GM03348 (cell line): ENCODE data around the gene PLXNA4.

Experiments used
- DNase-seq: peaks from one replicate; pipeline ENCODE4 v3.0.0; 2012; ENCODE audit warnings: low spot score

PLXNA4 gene

GRCh38 chr7:132351954-132352499, 224.2 kb downstream of the PLXNA4 start:
- DNase-seq: peak; percentile 54

- DNase-seq: no peak
Measured at GRCh38 chr7:132350741-132351140, 225.5 kb downstream of the PLXNA4 start.

DNA sequence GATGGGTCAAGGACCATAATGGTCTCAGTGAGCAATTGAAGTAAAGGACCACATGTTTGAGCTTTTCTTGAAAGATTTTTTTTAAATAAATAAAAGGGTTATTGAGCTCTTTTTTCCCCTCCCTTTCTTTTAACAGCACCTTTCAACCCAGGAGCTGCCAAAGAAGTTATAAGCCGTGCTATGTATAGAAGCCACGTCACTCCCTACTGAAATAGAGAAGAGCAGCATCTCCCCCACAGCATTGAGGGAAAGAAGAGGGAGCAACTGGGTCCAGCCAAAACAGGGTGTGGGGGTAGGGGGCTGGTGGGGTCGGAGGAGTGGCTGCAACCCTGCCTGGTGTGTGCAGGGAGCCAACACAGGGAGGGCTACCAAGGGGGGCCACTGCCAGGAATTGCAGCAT, 227.2 kb downstream of the PLXNA4 start:
- DNase-seq: no peak

DNA sequence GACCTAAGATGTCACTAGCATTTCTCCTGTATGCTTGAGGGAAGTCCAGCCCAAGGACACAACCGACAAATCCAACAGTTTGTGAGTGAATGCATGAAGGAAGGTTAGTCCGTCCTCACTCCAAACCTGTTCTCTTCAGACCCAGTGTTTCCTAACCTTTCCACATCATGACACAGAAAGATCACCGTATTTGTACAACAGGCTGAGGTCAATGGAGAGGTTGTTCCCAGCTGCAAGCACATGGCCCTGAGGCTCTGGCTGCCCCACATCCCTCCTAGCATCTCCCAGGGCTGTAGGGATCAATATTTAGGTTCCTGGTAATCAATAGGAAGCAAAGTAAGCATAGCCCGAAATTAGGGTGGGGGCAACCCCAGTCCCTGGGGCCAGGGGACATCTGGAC, 227.9 kb downstream of the PLXNA4 start:
- DNase-seq: no peak

GRCh38 chr7:132347858-132348257, 228.4 kb downstream of the PLXNA4 start:
- DNase-seq: no peak

DNA sequence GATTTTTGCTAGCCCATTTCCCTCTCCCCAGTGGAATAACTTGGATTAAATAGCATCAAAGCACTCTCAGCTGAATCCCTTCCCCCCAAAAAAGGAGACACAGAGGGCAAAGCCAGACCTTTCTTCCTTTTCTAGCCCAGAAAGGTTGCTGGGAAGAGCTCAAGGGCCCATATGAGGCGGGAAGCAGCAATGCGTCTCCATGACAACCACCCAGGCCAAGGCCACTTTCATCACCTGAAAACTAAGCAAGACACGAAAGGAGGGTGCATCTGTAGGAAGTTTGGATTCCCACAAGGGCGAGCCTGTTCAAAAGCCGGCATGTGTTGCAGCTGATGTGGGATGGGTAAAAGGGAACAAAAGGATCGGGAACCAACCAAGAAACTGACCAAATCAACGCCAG, 229.1 kb downstream of the PLXNA4 start:
- no peak for DNase-seq

DNA sequence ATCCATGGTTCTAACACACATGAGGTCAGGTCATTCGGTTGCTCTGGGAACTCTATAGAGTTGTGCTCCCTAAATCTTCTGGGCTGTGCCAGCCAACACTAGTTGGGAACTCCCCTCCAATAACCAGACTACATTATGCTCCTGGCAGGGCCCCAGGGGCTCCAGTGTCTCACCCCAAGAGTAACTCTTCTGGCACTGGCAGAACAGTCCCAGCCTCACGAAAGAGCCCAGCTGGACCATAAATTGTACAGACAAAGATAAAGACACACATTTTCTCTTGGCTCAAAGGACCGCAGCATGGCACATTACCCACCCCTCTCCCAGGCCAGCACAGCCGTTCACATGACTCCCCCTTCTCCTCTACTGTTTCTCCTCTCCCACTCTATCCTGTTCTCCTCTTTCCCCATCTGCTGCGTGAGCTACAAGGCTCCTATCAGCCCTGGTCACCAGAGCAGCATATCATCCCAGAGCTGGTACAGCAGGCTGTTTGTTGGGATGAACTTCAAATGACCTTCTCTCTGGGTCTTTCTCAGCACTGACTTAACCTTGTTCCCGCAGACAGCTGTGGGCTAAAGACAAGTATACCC, 230.6 kb downstream of the PLXNA4 start:
- no peak for DNase-seq

GRCh38 chr7:132345030-132345429, 231.2 kb downstream of the PLXNA4 start:
- no peak for DNase-seq

DNA sequence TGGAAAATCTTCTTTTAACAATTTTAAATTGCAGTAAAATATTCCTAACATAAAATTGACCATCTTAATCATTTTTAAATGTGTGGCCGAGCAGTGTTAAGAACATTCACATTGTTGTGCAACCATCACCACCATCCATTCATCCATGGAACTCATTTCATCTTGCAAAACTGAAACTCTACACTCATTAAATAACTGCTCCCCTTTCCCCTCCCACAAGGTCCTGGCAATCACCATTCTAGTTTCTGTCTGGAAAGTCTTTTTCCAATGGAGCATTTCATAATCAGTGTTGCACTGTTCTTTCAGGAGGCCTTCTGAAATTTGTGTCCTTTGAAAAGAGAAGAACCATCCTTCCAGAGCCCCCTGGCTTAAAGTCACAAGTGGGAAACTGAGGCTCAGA, 233.1 kb downstream of the PLXNA4 start:
- DNase-seq: peak; percentile 53

GRCh38 chr7:132337450-132338080, 238.7 kb downstream of the PLXNA4 start:
- DNase-seq: no peak

GRCh38 chr7:132336797-132337196, 239.5 kb downstream of the PLXNA4 start:
- no peak for DNase-seq

DNA sequence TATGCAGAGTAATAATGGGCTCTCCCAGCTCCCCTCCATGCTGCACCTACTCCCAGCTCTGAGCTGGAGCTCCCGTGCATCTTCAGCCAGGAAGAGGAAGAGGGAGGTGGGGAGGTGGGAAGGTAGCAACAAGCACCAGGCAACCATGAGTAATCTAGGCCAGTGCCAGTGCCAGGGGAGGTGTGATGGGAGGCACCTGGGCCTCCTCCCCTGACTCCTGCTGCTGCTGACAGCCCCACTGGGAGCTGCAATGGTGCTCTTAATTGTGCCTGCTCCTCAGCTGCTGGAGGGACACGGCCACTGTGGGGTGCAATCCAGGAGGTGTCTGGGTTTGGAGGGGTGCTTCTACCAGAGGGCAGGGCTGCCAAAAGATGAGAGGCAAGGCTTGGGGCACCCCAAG, 243.0 kb downstream of the PLXNA4 start:
- no peak for DNase-seq

DNA sequence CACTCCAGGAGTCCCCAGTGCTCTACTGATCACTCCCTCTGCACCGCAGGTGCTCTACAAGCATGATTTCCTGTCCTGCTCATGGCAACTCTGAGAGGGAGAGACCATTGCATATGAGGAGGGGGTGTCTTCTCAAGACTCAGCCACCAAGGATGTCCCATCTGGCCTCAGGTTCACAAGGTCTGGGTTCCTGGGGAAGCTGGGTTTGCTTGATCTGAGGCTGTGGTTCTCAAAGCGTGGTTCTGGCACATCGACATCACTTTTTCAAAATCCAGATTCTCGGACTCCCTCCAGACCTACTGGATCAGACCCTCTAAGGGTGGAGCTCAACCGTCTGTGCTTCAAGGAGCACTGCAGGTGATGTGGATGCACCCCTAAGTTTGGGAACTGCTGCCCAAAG, 247.5 kb downstream of the PLXNA4 start:
- no peak for DNase-seq

GRCh38 chr7:132328047-132328620, 248.1 kb downstream of the PLXNA4 start:
- DNase-seq: no peak

DNA sequence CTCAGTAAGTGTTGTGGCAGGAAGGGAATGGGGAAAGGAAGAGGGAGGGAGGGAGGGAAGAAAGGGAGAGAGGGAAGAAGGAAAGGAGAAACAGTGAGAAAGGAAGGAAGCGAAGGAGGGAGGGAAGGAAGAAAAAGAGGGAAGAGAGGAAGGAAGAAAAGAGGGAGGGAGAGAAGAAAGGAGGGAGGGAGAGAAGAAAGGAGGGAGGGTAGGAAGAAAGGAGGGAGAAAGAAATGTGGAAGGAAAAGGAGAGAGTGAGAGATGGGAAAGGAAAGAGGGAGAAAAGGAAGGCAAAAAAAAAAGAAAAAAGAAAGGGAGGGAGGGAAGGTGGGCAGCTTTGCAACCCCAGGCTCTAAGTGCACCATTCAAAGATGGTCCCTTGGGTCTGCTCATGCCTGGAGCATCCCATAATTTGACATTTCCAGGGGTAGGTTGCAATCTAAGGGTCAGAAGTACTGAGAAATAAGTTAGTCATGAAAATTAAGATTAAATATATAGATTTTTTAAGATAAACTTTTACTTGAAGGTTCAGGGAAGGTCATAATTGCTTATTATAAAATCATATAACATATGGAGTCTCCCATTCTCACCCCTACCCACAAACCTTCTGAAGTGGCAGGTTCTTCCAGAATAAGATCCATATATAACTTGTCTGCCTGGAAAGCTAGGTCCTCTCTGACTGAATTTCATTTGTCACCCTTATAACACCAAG, 249.2 kb downstream of the PLXNA4 start:
- DNase-seq: no peak

- no peak for DNase-seq
Measured at GRCh38 chr7:132322970-132323369, 253.3 kb downstream of the PLXNA4 start.

DNA sequence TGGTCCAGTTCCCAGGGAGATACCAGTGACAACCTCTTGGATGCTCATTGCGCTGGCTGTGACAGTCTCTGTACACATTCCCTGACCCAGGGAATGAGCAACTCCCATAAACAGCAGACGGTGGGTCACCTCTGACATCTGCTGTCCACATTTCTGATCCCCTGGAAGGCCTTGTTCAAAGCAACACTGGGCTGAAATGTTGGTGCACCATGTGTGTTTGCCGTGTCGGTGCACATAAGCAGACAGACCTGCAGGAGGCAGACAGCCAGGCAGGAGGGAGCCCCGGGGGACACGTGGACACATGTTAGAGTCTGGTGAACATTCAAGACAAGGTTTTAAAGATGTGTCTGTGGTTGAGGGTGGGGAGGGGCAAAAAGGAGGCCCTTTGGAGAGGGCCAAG, 254.9 kb downstream of the PLXNA4 start:
- no peak for DNase-seq

- no peak for DNase-seq
Measured at GRCh38 chr7:132319481-132319880, 256.8 kb downstream of the PLXNA4 start.

DNA sequence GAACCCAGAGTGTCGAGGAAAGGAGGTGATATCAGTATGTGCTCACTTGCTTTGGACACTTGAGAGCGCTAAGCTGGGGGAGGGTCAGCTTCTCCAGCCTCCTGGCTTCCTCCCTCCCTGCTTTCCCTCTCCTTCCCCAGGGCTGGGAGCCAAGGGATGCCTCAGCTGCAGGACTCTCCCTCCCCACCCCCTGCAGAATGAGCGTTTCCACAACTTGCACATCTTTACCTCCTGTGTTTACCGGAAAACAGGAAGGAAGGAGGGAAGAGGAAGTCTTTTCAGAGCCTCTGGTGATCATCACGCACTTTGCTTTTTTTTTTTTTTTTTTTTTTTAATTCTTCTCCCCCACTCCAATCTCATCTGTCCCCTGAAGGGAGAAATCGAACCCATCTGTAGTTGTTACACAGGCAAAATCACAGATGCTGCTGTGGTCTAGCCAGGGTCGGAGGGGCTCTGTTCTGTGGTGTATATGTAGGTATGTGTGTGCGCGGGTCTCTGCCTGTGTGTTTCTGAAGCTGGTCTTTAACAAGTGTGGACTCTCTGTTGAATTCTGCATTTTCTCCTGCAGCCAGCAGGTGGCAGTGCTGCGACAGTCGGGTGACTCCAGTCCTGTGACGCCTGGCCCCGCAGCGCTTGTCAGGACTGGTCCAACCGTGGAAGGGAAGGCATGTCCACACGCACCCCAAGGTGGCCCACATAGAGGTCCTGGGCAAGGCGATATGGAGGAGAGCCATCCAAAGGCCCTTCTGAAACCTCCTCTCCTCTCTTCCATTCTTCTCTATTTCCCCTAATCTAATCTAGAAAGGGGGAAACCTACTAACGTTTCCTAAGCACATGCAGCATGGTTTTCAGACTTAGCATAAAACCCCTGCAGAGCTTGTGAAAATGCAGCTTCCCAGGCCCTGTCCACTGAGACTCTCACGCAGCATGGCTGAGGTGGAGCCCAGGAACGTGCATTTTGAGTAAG, 257.6 kb downstream of the PLXNA4 start:
- peak; percentile 93 for DNase-seq

GRCh38 chr7:132317701-132318351, 258.4 kb downstream of the PLXNA4 start:
- DNase-seq: no peak

DNA sequence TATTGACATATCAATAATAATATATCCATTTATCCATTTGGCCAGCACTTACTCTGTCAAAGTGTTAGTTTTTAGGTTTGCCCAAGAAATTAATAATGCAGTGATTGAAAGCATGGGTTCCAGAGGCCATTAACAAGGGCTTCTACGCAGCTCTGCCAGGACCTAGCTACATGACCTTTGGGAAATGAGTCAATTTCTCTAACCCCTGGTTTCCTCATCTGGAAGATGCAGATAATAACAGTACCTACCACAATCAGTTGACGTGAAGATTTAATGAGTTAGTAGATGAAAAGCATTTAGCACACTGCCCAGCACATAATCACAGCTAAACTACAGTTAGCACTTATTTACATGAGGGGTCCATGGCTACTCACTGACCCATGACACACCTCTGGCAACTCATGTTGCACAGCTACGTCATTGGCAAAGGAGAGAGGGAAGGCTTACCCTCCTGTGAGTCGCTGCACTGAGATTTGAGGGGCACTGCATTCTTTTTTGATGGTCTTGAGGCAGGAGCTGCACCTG, 263.7 kb downstream of the PLXNA4 start:
- DNase-seq: no peak
